GM12878 (cell line): ENCODE data around the gene JAG2. TPM values are rescaled to one million over a fixed set of nuclear protein-coding genes. Genes with fewer than 3 reads are reported as not detected.

Experiments used
- ATAC-seq: fragments of 200-7000 bp; cut with Tn5 transposase; 3 replicates; pipeline ENCODE4 v1.9.1; 2020; ENCODE audit warnings: mild to moderate bottlenecking, moderate library complexity
- BruUV-seq: library from RNA; stranded (reverse); fragments of 400-500 nt; replicated peaks from 2 replicates; lab custom pipeline; 2021; lab: Mats Ljungman, UMichigan
- CTCF ChIA-PET: fragments of 300-600 bp; sonication (Branson Sonifier 250); formaldehyde crosslinking; extraction: SDS; loops from one replicate; lab custom pipeline; 2021; ENCODE audit warnings: inconsistent platforms; lab: Yijun Ruan, JAX
- POLR2A ChIA-PET: fragments of 350-600 bp; formaldehyde crosslinking; extraction: SDS; loops from one replicate; lab custom pipeline; 2021; ENCODE audit warnings: inconsistent platforms; lab: Charles Lee
- RAD21 ChIA-PET: fragments of 300-600 bp; sonication (Branson Sonifier 250); formaldehyde crosslinking; loops from one replicate; lab custom pipeline; 2023; ENCODE audit warnings: antibody characterized with exemption; ENCODE audit not compliant: unreplicated experiment; lab: Charles Lee
- SMC1A ChIA-PET: fragments of 300-600 bp; sonication (Branson Sonifier 250); formaldehyde crosslinking; loops from one replicate; lab custom pipeline; 2023; ENCODE audit not compliant: unreplicated experiment, uncharacterized antibody; lab: Charles Lee
- DNase-seq: peaks from one replicate; pipeline ENCODE4 v3.0.0-alpha.2; 2011; ENCODE audit warnings: low read depth, low spot score
- FAIRE-seq: peaks from 3 replicates; lab custom pipeline; 2011; peaks lifted over from hg19 to GRCh38; lab: Jason Lieb, UNC
- H2AFZ ChIP-seq: 2 replicates; pipeline ENCODE4 v1.6.0; 2011; ENCODE audit warnings: low read depth, low read length, control low read depth; ENCODE audit not compliant: control insufficient read depth
- H3K27ac ChIP-seq: 2 replicates; pipeline ENCODE4 v1.5.1; 2011; ENCODE audit warnings: control low read depth; ENCODE audit not compliant: control insufficient read depth, insufficient read depth
- H3K27me3 ChIP-seq, 2 experiments: replicated peaks in 1 of 2; 2 replicates each; pipeline versions ENCODE4 v1.6.0 to v1.6.1; 2011; ENCODE audit warnings: low read length in 1 of 2; ENCODE audit not compliant: control insufficient read depth in 2 of 2, insufficient read depth in 2 of 2
- H3K36me3 ChIP-seq, 2 experiments: 2 replicates each; pipeline ENCODE4 v1.5.1; 2011; ENCODE audit warnings: low read length in 1 of 2; ENCODE audit not compliant: control insufficient read depth in 2 of 2, insufficient read depth in 2 of 2
- H3K4me1 ChIP-seq: 2 replicates; pipeline ENCODE4 v1.6.1; 2011; ENCODE audit warnings: mild to moderate bottlenecking, low read length, moderate library complexity, mixed read lengths; ENCODE audit not compliant: control insufficient read depth, insufficient read depth
- H3K4me2 ChIP-seq: 2 replicates; pipeline ENCODE4 v1.6.0; 2011; ENCODE audit warnings: control low read depth; ENCODE audit not compliant: control insufficient read depth, insufficient read depth
- H3K4me3 ChIP-seq: fragments of 200-600 bp; sonication (generic); 2 replicates; pipeline ENCODE4 v1.5.1; 2016
- H3K79me2 ChIP-seq: 2 replicates; pipeline ENCODE4 v1.6.0; 2011; ENCODE audit warnings: low read length; ENCODE audit not compliant: control insufficient read depth, insufficient read depth
- H3K9ac ChIP-seq: 2 replicates; pipeline ENCODE4 v1.8.0; 2011; ENCODE audit warnings: low read length, control low read depth, mixed read lengths; ENCODE audit not compliant: control insufficient read depth, insufficient read depth
- H3K9me3 ChIP-seq: replicated peaks from 3 replicates; pipeline ENCODE4 v1.5.1; 2011; ENCODE audit warnings: mild to moderate bottlenecking, low read length; ENCODE audit not compliant: control insufficient read depth, insufficient read depth
- H4K20me1 ChIP-seq: 2 replicates; pipeline ENCODE4 v1.6.0; 2011; ENCODE audit not compliant: control insufficient read depth, insufficient read depth
- CTCF ChIP-seq, 3 experiments: IDR thresholded peaks in 2 of 3; conservative IDR thresholded peaks in 1 of 3; 2 replicates each; pipeline ENCODE4 v1.5.1; 2011; ENCODE audit warnings: low read depth in 3 of 3, low read length in 3 of 3, mild to moderate bottlenecking in 3 of 3, control low read depth in 2 of 3, moderate library complexity in 2 of 3, inconsistent platforms in 1 of 3, mixed read lengths in 1 of 3; ENCODE audit not compliant: control insufficient read depth in 2 of 3, insufficient read depth in 1 of 3; ENCODE audit errors: extremely low read depth in 1 of 3
- IKZF1 ChIP-seq: fragments of 450-650 bp; conservative IDR thresholded peaks from 2 replicates; pipeline ENCODE4 v1.6.1; 2017; ENCODE audit warnings: antibody characterized with exemption, mild to moderate bottlenecking
- NR2C2 ChIP-seq: IDR thresholded peaks from 2 replicates; pipeline ENCODE4 v1.6.1; 2011; ENCODE audit warnings: borderline replicate concordance, low read depth; ENCODE audit not compliant: control insufficient read depth, insufficient read length
- RAD21 ChIP-seq: IDR thresholded peaks from 2 replicates; pipeline ENCODE4 v1.6.1; 2011; ENCODE audit warnings: mild to moderate bottlenecking, low read depth, low read length, moderate library complexity; ENCODE audit not compliant: insufficient read depth
- RB1 ChIP-seq: fragments of 450-650 bp; formaldehyde crosslinking; IDR thresholded peaks from 2 replicates; pipeline ENCODE4 v1.6.1; 2017; ENCODE audit warnings: mild to moderate bottlenecking, borderline replicate concordance
- SMC3 ChIP-seq: IDR thresholded peaks from 2 replicates; pipeline ENCODE4 v1.6.1; 2011; ENCODE audit warnings: low read length, improper control_type of control experiment, borderline replicate concordance
- SUZ12 ChIP-seq: fragments of 200-600 bp; sonication (generic); IDR thresholded peaks from one replicate; pipeline ENCODE4 v1.6.1; 2018; ENCODE audit warnings: antibody characterized with exemption, mild to moderate bottlenecking; ENCODE audit not compliant: unreplicated experiment
- YY1 ChIP-seq: IDR thresholded peaks from 2 replicates; pipeline ENCODE4 v1.6.1; 2011; ENCODE audit warnings: low read depth, mild to moderate bottlenecking, low read length
- WGBS: methylation state at CpG from one replicate; pipeline ENCODE4 v1.1.6; 2016; ENCODE audit warnings: low lambda C conversion rate; ENCODE audit not compliant: insufficient replicate concordance, insufficient coverage; ENCODE audit errors: missing lambda C conversion rate; 5-methylcytosine and 5-hydroxymethylcytosine counted together
- in situ Hi-C: fragments of 300-500 bp; cut with MboI; formaldehyde crosslinking; loops from 9 replicates; pipeline ENCODE4 v1.14.3; 2018; ENCODE audit warnings: mixed read lengths
- intact Hi-C: fragments of 100-400 bp; cut with micrococcal nuclease; formaldehyde crosslinking; loops from one replicate; pipeline ENCODE4 v1.14.2; 2022; ENCODE audit not compliant: unreplicated experiment
- polyA plus RNA-seq, 11 experiments: library from polyadenylated mRNA; depleted of rRNA in 4 of 11; unstranded in 6 of 11; stranded (reverse) in 5 of 11; fragments of >200 nt; fragmentation: Nextera tagmentation in 4 of 11; fragmentation: Illumina TruSeq in 1 of 11; extraction: Ambion mirVana in 4 of 11; extraction: Trizol in 1 of 11; gene quantifications; 1 replicate in 1 of 11; 2 replicates in 10 of 11; pipeline versions ENCODE4 v1.2.1 to v1.2.3, GENCODE V29; 2011 to 2016; ENCODE audit warnings: inconsistent platforms in 2 of 11, missing spikeins in 2 of 11, low read depth in 1 of 11
- total RNA-seq, 4 experiments: library from RNA; depleted of rRNA in 3 of 4; stranded (reverse); fragments of >200 nt in 3 of 4; fragmentation: Illumina TruSeq in 1 of 4; extraction: Trizol in 1 of 4; gene quantifications; 2 replicates each; pipeline versions ENCODE4 v1.2.1 to v1.2.3, GENCODE V29; 2013 to 2021

The JAG2 gene
- total and polyA plus RNA-seq, 10 of the 15 experiments (the other 5 are each of a cell fraction or from before 2014, with no cell fraction given): 0.04 to 0.14 (median 0.06) TPM; not detected in 5

GRCh38 chr14:105203057-105203531 is 34.5 kb upstream of the JAG2 start:
- no peaks in the 10 kb centered on the region for H3K79me2 ChIP-seq
- ATAC-seq (peak; percentile 72), FAIRE-seq (no peak), DNase-seq (no peak)
- RAD21 ChIA-PET: no interaction called here
- SMC1A ChIA-PET: no interaction called here
- no peak overlapping the region for H3K4me2 ChIP-seq
- no peaks in the 10 kb centered on the region for H3K36me3 ChIP-seq
- CTCF ChIA-PET: interaction anchor here (0.6 to 2.4 kb wide), 3 partner anchors 17 to 149 kb away, joined by 3 to 12 read pairs (median 3); no protein-coding TSS in a partner anchor
- intact Hi-C loops: loop anchor here (1.0 to 5.0 kb wide), 4 partner anchors 80 to 324 kb away; partner anchors contain the start of gene TMEM121
- no peaks in the 10 kb centered on the region for H4K20me1 ChIP-seq
- in situ Hi-C loops: loop anchor here (5.0 kb wide), 1 partner anchor 149 kb away; no protein-coding TSS in a partner anchor
- no peak overlapping the region for H3K27ac ChIP-seq
- peaks cover 0 to 2% of the 10 kb centered on the region in 2 experiments; a peak in 2 of 4 replicates for H3K27me3 ChIP-seq
- WGBS: 11% methylated on average over 18 of the region's 18 CpGs
- H3K4me1 ChIP-seq: peaks cover 7% of the 10 kb centered on the region
- POLR2A ChIA-PET: no interaction called here
- H2AFZ ChIP-seq: no peak overlapping the region
- H3K4me3 ChIP-seq: no peak overlapping the region
- no TSS peak for BruUV-seq
- 0 out of 2 replicates have a peak, but pooled peaks have one; percentile 13 for TF ChIP-seq IKZF1
- TF ChIP-seq SUZ12: no peak
- TF ChIP-seq SMC3: peak; percentile 85
- TF ChIP-seq CTCF (IDR thresholded peaks at IDR 0.05 in 2 of 3, conservative IDR thresholded peaks at IDR 0.05 in 1 of 3; ENCODE audit: control insufficient read depth in 2 of 3, extremely low read depth in 1 of 3, insufficient read depth in 1 of 3, low read depth in 3 of 3, low read length in 3 of 3): peak; percentile 83 to 96 (median 87)
- peak; percentile 74 for TF ChIP-seq YY1
- peak; percentile 51; the same call in 1 of the 2 replicates for TF ChIP-seq RB1
- TF ChIP-seq RAD21: peak; percentile 61
- no peak for TF ChIP-seq NR2C2
- no peak overlapping the region for H3K9ac ChIP-seq
- H3K9me3 ChIP-seq: no peaks in the 10 kb centered on the region
